CD4-positive, alpha-beta T cell treated with Interleukin-4 for 1 hour (primary cell): ENCODE measurements around the gene UBTD2.

Experiments
- DNase-seq, 2 donors: peaks; one replicate each; pipeline ENCODE4 v3.0.0-alpha.2; 2020 to 2022

UBTD2 gene

DNA sequence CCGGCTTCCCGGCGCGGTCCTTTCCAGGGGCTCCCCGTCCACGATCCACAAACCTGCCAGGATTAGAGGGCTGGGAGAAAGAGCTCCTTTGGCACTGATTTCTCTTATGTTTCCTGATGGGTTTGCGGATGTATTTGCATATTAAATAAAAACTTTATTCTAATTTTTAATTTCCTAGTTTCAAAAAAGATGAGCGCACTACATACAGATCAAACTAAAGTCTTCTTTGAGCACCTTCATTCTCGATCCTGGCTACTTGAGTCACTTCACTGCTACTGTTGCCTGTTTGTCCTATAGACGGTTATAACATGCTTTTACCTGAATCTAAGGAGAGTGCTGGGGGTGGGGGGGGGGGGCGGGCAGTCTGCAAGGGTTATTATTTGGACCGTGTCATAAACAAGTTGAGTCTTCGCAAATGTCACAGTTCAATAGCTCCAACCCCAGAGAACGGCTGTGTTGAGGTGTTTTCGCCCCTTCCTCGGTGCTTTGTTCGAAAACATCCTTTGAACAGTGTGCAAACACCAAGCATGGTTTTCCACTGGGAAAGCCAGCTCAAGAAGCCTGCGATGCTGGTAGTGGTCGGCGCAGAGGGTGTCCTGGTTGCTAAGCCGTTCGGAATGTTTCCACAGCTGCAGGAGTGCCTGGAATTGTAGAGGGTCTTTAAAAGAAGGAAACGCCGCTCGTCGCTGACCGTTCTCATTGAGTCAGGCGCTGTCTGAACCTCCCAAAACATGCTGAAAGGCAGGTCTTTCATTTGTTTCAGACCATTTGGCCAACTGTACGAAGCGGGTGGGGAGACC, 94.5 kb downstream of the UBTD2 start:
- DNase-seq: peak in 1 of 2 donors; percentile 2

DNA sequence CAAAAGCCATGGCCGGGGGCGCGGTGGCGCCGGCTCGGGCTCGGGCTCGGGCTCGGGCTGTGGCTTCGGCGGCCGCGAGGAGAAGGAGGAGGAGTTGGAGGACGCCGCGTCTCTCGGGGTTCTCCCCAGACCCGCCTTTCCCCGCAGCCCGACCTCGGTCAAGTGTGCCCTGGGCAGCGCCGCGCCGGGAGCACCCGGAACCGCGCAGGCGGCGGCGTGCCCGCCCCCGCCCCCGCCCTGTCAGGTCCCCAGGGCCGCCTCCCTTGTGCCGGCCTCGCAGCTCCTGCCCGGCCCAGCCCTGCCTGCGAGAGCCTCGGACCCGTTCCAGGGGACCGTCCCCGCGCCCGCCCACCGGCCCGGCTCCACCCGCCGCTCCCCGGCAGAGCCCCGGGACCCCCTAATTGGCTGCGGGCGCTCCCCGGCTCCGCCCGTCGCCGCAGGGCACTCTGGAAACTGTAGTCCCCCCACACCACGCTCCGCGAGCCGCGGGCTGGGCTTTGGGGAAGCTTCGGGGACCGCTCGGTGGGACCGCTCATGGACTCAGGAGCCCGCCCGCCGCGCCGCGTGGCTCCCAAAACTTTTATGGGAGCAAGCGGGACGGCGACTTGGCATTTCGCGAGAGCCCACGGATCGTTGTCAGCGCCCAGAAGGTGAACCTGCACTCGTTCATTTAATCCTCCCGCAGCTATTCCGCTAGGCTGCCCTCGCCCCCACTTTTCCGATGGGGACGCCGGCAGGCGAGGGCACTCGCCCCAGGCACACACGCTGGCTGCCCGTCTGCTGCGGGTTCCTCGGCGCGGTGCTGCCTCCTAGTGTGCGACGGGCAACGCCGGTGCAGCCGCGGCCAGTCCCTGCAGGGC, 95.3 kb downstream of the UBTD2 start, which contains the start of gene STK10:
Gene STK10 (minus strand): TSS at position 192 of the 860 bp plus-strand sequence. CDS start 182 bp downstream, at position 10.
- peak; percentile 90 to 92 for DNase-seq

GRCh38 chr5:172187118-172188032, 96.2 kb downstream of the UBTD2 start:
- DNase-seq: peak; percentile 72 to 75

GRCh38 chr5:172186114-172186695, 97.4 kb downstream of the UBTD2 start:
- peak in 1 of 2 donors; percentile 11 for DNase-seq

DNA sequence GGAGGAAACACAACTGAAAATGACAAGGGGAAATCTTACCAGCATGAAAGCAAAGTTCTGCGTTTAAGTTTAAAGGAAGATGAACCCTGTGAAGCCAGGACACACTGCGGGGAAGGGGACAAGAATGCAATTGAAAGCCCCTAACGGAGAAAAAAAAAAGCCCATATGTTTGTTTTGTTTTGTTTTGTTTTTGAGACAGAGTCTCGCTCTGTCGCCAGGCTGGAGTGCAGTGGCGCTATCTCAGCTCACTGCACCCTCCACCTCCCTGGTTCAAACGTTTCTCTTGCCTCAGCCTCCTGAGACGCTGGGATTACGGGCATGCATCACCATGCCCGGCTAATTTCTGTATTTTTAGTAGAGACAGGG, 98.5 kb downstream of the UBTD2 start:
- DNase-seq: peak; percentile 45 to 55

GRCh38 chr5:172183881-172184280, 99.7 kb downstream of the UBTD2 start:
- no peak for DNase-seq

DNA sequence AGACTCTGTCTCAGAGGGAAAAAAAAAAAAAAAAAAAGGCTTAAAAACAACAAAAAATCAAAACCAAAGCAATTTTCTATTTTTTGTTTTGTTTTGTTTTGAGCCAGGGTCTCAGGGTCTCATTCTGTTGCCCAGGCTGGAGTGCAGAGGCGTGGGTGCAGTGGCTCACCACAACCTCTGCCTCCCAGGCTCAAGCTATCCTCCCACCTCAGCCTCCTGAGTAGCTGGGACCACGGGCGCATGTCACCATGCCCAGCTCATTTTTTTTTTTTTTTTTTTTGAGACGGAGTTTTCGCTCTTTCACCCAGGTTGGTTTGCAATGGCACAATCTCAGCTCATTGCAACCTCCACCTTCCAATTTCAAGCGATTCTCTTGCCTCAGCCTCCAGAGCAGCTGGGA, 101.3 kb downstream of the UBTD2 start:
- no peak for DNase-seq

- peak; percentile 49 to 50 for DNase-seq
Measured at GRCh38 chr5:172180936-172181335, 102.6 kb downstream of the UBTD2 start.

DNA sequence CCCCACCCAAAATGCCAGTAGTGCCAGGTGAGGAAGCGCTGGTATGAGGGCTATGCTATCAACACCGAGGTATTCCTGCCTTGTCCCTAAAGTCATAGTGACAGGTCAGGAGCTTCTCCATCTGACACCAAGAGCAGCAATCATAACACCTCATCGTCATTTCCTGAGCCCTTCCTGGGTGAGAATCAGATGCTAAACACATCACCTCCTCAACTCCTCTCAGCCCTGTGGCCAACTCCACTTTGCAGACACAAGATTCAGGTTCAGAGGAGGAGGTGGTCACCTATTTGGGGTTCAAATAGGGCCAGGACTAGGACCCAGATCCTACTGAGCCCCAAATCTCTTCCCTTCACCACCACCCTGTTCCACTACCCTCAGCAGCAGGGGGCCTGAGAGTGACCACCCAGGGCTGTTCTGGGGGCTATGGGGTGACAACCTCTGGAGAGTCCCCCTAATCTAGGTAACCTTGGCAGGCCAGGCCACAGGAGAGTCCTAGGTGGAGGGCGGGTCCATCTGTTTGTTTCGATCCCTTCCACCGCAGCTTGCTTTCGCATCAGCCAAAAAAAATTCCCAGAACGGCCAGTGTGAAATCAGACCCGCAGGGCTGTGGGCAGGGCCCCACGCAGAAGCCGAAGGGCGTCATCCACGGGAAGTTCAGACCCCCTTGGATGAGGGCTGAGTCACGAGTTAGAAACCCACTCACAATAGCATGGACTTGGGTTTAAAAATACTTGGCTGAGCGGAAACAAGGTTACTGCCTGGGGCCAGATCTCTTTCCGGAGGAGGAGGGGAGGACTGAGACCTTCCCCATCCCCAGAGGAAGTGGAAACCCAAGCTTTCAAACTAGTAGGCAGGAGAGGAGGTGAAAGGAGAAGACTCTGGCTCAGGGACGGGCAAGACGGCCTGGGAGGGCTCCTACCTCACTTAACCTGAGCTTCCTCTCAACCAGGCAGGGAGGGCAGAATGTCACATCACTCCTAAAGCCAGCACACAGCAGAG, 104.3 kb downstream of the UBTD2 start:
- peak; percentile 66 to 77 for DNase-seq

GRCh38 chr5:172178301-172178987, 105.1 kb downstream of the UBTD2 start:
- peak; percentile 39 to 48 for DNase-seq

- no peak for DNase-seq
Measured at GRCh38 chr5:172177176-172177575, 106.4 kb downstream of the UBTD2 start.

- peak; percentile 90 to 91 for DNase-seq
Measured at GRCh38 chr5:172175263-172175719, 108.3 kb downstream of the UBTD2 start.

DNA sequence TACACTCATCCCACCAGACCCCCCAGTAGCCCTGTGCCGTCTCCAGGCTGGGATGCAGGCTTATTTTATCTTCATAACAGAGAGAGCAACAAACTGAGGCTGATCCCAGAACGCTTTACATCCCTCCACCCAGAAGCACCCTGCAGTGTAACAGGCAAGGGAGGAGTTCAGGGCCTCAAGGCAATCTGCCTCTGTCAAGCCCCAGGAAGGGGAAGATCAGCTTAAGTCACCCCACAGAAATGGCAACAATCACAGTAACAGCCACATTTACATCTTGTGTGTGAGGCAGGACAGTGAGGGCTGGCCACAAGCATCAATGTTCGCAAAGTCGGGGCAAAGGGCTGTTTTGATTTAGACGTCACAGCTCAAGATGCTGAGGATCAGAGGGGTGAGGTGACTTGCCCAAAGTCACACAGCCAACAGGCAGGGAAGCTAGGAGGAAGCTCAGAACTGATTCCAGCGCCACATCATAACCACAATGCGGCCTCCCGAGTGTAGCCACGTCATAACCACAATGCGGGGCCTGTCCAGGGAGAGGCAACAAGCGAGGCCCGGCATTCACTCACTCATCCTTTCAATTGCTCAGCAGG, 109.9 kb downstream of the UBTD2 start:
- peak; percentile 66 to 75 for DNase-seq

DNA sequence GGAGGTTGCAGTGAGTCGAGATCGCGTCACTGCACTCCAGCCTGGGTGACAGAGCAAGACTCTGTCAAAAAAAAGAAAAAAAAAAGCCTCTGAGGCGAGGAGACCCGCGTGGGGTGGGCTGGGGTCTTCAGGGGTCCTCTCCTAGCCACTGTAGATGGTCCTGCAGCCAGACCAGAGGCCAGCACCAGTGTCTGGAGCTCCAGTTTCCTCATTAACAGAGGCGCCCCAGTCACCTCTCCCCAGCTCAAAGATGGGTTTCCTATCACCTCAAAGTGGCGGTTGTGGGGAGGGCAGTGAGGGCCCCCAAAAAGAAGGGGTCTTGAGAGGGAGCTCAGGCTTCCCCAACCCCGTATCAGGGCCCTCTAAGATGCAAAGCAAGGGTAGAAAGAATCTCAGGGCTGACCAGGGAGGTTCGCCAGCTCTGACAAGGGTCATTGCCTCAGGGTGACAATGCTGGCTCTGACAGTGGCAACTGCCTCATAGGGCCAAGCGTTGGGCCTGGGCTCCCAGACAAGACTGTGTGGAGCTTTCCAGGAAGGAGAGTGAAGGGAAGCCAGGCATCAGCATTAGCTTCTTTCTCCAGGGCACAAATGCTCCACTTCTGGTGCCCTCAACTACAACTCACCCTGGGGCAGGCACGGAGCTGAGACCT, 110.5 kb downstream of the UBTD2 start:
- no peak for DNase-seq

GRCh38 chr5:172171118-172171517, 112.4 kb downstream of the UBTD2 start:
- no peak for DNase-seq

DNA sequence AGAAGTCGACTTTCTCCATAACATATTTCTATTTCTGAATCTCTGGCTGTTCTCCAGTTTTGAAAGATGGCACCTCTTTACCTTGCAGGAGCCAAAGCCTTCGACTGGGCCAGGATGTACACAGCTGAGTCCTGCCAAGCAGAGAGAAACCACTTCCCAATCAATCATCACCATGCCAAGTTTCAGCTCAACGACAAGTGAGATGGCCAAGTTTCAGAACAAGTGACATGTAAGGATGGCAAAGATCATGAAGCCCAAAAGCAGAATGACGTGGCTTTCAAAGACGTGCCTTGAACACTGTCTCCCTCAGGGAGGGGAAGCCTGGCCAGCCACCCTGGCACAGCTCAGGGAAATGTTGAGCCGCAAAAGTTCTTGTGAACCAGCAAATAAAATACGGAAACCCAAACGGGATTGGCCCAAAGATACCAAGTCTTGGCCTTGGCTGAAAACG, 113.3 kb downstream of the UBTD2 start:
- DNase-seq: no peak

DNA sequence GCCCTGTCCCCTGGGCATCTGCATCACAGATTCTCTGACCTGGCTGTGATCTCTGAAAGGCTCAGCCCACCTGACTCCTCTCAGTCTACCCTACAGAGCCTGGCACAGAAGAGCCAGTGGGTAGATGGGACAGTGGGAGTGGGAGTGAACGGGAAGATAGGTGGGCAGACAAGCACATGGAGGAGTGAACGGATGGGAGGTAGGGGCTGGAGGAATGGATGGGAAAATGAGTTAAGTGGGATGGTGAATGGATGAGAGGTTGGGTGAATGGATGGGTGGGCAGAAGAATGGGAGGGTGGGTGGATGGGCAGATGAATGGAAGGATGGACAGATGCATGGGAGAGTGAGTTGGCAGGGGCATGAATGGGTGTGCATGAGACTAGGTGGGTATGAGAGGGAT, 114.3 kb downstream of the UBTD2 start:
- no peak for DNase-seq

DNA sequence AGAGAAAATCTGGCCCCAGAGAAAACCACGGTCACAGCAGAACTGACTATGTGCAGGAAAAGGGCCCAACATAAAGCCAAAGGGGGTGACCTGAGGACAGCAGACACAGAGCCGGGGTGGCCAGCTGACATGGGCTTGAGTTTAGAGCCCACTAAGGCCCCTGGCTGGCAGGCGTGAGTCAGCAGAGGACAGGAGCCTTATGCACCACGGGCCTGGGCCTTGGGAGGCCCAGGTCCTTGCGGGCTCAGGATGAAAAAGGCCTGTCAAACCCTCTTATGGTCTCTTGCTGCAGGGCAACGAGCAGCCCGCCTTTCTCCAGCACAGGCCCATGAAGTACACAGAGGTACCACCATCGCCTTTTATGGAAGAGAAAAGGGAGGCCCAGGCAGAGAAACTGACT, 115.3 kb downstream of the UBTD2 start:
- no peak for DNase-seq

- no peak for DNase-seq
Measured at GRCh38 chr5:172167895-172168294, 115.7 kb downstream of the UBTD2 start.
